OCI-M2 (cell line): Measurements from ENCODE around the gene SLC35A2.

ENCODE experiments used
- DNase-seq: peaks from one replicate; lab custom pipeline; 2025; ENCODE audit not compliant: unreplicated experiment; lab: John Stamatoyannopoulos, UW

SLC35A2 gene

GRCh38 chrX:48911412-48912182 is at the start of gene SLC35A2:
Gene SLC35A2, minus strand, starts transcription at chrX:48911646. Its CDS starts 10 bp downstream, at chrX:48911636.
- peak; percentile 85 for DNase-seq

- DNase-seq: no peak
Observed at GRCh38 chrX:48960291-48960690, 48.8 kb upstream of the SLC35A2 start.

- no peak for DNase-seq
Observed at GRCh38 chrX:48958635-48959094, 47.2 kb upstream of the SLC35A2 start.

GRCh38 chrX:48957827-48958634 is 46.6 kb upstream of the SLC35A2 start:
- peak; percentile 73 for DNase-seq

- DNase-seq: no peak
Observed at GRCh38 chrX:48957477-48957826, 46.0 kb upstream of the SLC35A2 start, which contains the start of gene OTUD5. Gene OTUD5, minus strand, starts transcription at chrX:48957607. Its CDS starts 37 bp downstream, at chrX:48957570.

GRCh38 chrX:48956728-48957414 is 45.4 kb upstream of the SLC35A2 start:
- DNase-seq: no peak

GRCh38 chrX:48948589-48948988 is 37.1 kb upstream of the SLC35A2 start:
- no peak for DNase-seq

GRCh38 chrX:48945517-48946348 is 34.3 kb upstream of the SLC35A2 start:
- DNase-seq: no peak

GRCh38 chrX:48942895-48943294 is 31.4 kb upstream of the SLC35A2 start:
- DNase-seq: no peak

GRCh38 chrX:48940404-48940955 is 29.0 kb upstream of the SLC35A2 start:
- no peak for DNase-seq

- DNase-seq: no peak
Observed at GRCh38 chrX:48939524-48940228, 28.2 kb upstream of the SLC35A2 start.

GRCh38 chrX:48938721-48939425 is 27.4 kb upstream of the SLC35A2 start:
- DNase-seq: no peak

- no peak for DNase-seq
Observed at GRCh38 chrX:48937054-48937907, 25.8 kb upstream of the SLC35A2 start.

GRCh38 chrX:48936429-48937053 is 25.1 kb upstream of the SLC35A2 start:
- no peak for DNase-seq

GRCh38 chrX:48935301-48935670 is 23.8 kb upstream of the SLC35A2 start:
- no peak for DNase-seq

GRCh38 chrX:48934581-48935300 is 23.3 kb upstream of the SLC35A2 start:
- DNase-seq: no peak

- no peak for DNase-seq
Observed at GRCh38 chrX:48933757-48934156, 22.3 kb upstream of the SLC35A2 start.
